Endothelial cell (in vitro differentiated cells): ENCODE measurements around the gene HTR3C. TPM values are rescaled to one million over a fixed set of nuclear protein-coding genes. Genes with fewer than 3 reads are reported as not detected.

Experiments used
- DNase-seq: peaks from one replicate; pipeline ENCODE4 v3.0.0; 2021; ENCODE audit warnings: low spot score
- H3K27ac Mint-ChIP-seq: one replicate; pipeline ENCODE4 v1.8.0; 2021; ENCODE audit warnings: mixed read lengths, inconsistent platforms; ENCODE audit not compliant: unreplicated experiment
- H3K27me3 Mint-ChIP-seq: one replicate; pipeline ENCODE4 v1.8.0; 2021; ENCODE audit warnings: mild to moderate bottlenecking, moderate library complexity, mixed read lengths, inconsistent platforms; ENCODE audit not compliant: unreplicated experiment
- H3K36me3 Mint-ChIP-seq: one replicate; pipeline ENCODE4 v1.8.0; 2021; ENCODE audit warnings: mild to moderate bottlenecking, low read depth, mixed read lengths, inconsistent platforms; ENCODE audit not compliant: unreplicated experiment
- H3K4me1 Mint-ChIP-seq: one replicate; pipeline ENCODE4 v1.8.0; 2021; ENCODE audit warnings: mild to moderate bottlenecking, mixed read lengths, inconsistent platforms; ENCODE audit not compliant: unreplicated experiment
- H3K4me3 Mint-ChIP-seq: one replicate; pipeline ENCODE4 v1.8.0; 2021; ENCODE audit warnings: mild to moderate bottlenecking, mixed read lengths, inconsistent platforms; ENCODE audit not compliant: unreplicated experiment
- H3K9me3 Mint-ChIP-seq: one replicate; pipeline ENCODE4 v1.8.0; 2021; ENCODE audit warnings: mixed read lengths, inconsistent platforms; ENCODE audit not compliant: unreplicated experiment
- CTCF ChIP-seq: fragments of 200-600 bp; sonication (generic); IDR thresholded peaks from one replicate; pipeline ENCODE4 v1.5.0; 2021; ENCODE audit warnings: antibody characterized with exemption; ENCODE audit not compliant: unreplicated experiment
- total RNA-seq: library from RNA; stranded (reverse); fragmentation: NEBNext Ultra II Directional; extraction: Animal tissue kit (Norgen Biotek cat#: 25700); gene quantifications from one replicate; pipeline ENCODE4 v1.2.1, GENCODE V29; 2021; ENCODE audit not compliant: unreplicated experiment

HTR3C gene
- total RNA-seq, 1 donor from 2014 or later = not detected

GRCh38 chr3:184050217-184050847 is 2.5 kb upstream of the HTR3C start:
- no peaks in the 10 kb centered on the region for H3K9me3 Mint-ChIP-seq
- DNase-seq = no peak
- no peak overlapping the region for H3K4me3 Mint-ChIP-seq
- H3K36me3 Mint-ChIP-seq = no peaks in the 10 kb centered on the region
- H3K4me1 Mint-ChIP-seq = peaks cover 7% of the 10 kb centered on the region
- H3K27ac Mint-ChIP-seq = no peak overlapping the region
- H3K27me3 Mint-ChIP-seq = peaks cover 2% of the 10 kb centered on the region
- no peak for TF ChIP-seq CTCF

- Mint-ChIP-seq H3K27me3 (no peaks in the 10 kb centered on the region), H3K4me1 (peaks cover 3% of the 10 kb centered on the region), H3K36me3 (no peaks in the 10 kb centered on the region), H3K27ac (no peak overlapping the region), H3K4me3 (no peak overlapping the region), H3K9me3 (no peaks in the 10 kb centered on the region)
- DNase-seq = no peak
- TF ChIP-seq CTCF = no peak
Observed at GRCh38 chr3:184058029-184058428, 5.2 kb downstream of the HTR3C start.

DNA sequence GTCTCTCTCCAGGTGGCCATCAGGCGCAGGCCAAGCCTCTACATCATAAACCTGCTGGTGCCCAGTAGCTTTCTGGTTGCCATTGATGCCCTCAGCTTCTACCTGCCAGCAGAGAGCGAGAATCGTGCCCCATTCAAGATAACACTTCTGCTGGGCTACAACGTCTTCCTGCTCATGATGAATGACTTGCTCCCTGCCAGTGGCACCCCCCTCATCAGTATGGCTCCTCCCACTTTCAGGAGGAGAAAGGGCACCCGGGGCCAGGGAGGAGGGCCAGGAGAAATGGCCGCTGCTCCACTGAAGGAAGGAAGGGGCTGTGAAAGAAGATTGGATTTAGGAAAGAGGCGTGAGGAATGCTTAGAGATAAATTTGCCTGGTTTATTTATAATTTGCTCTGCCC is 6.6 kb downstream of the HTR3C start:
- H3K36me3 Mint-ChIP-seq = no peaks in the 10 kb centered on the region
- H3K27me3 Mint-ChIP-seq = no peaks in the 10 kb centered on the region
- DNase-seq = no peak
- no peak overlapping the region for H3K4me3 Mint-ChIP-seq
- H3K4me1 Mint-ChIP-seq = peaks cover 3% of the 10 kb centered on the region
- TF ChIP-seq CTCF = no peak
- no peaks in the 10 kb centered on the region for H3K9me3 Mint-ChIP-seq
- H3K27ac Mint-ChIP-seq = no peak overlapping the region

- TF ChIP-seq CTCF = no peak
Observed at GRCh38 chr3:184062637-184063036, 9.8 kb downstream of the HTR3C start.

GRCh38 chr3:184066211-184066610 is 13.4 kb downstream of the HTR3C start:
- Mint-ChIP-seq H3K4me1 (no peaks in the 10 kb centered on the region), H3K9me3 (no peaks in the 10 kb centered on the region), H3K4me3 (no peak overlapping the region), H3K27me3 (no peaks in the 10 kb centered on the region), H3K36me3 (peaks cover 5% of the 10 kb centered on the region), H3K27ac (no peak overlapping the region)
- TF ChIP-seq CTCF = no peak
- DNase-seq = no peak

More at GRCh38 chr3:184062637-184063036, 9.8 kb downstream of the HTR3C start:
- no peak for DNase-seq
- Mint-ChIP-seq H3K9me3 (no peaks in the 10 kb centered on the region), H3K4me1 (peaks cover 3% of the 10 kb centered on the region), H3K27ac (no peak overlapping the region), H3K27me3 (no peaks in the 10 kb centered on the region), H3K4me3 (no peak overlapping the region), H3K36me3 (no peaks in the 10 kb centered on the region)
